K562 (cell line): ENCODE data around the gene PPP4C. TPM values are rescaled to one million over a fixed set of nuclear protein-coding genes. Genes with fewer than 3 reads are reported as not detected.
A peak's percentile ranks its signal among the peaks of the same experiment; 100 is the strongest.

Source experiments
- ATAC-seq: fragments of 200-7000 bp; cut with Tn5 transposase; 3 replicates; pipeline ENCODE4 v1.9.1; 2020; ENCODE audit warnings: moderate library complexity
- BruUV-seq: library from RNA; stranded (reverse); fragments of 400-500 nt; replicated peaks from 2 replicates; lab custom pipeline; 2021; lab: Mats Ljungman, UMichigan
- CTCF ChIA-PET: fragments of 300-600 bp; formaldehyde crosslinking; extraction: SDS; loops from one replicate; lab custom pipeline; 2021; ENCODE audit warnings: low intra/inter-chr PET ratio; lab: Yijun Ruan, JAX
- POLR2A ChIA-PET: fragments of 300-600, 350-650 bp; sonication (Branson Sonifier 250); formaldehyde crosslinking; extraction: SDS; loops from one replicate; lab custom pipeline; 2021; ENCODE audit warnings: antibody characterized with exemption, inconsistent platforms; lab: Yijun Ruan, JAX
- DNase-seq, 4 experiments: peaks; one replicate each; pipeline versions ENCODE4 v3.0.0 to v3.0.0-alpha.2; 2011 to 2018; ENCODE audit warnings: low spot score in 3 of 4, mixed read lengths in 3 of 4; ENCODE audit errors: extremely low read depth in 1 of 4
- FAIRE-seq: peaks from 2 replicates; lab custom pipeline; 2011; peaks lifted over from hg19 to GRCh38; lab: Jason Lieb, UNC
- H2AFZ ChIP-seq: 2 replicates; pipeline ENCODE4 v1.6.0; 2011; ENCODE audit warnings: low read depth, low read length, control low read depth, inconsistent platforms
- H3K27ac ChIP-seq: fragments of 200-600 bp; 3 replicates; pipeline ENCODE4 v1.8.0; 2011; ENCODE audit warnings: low read depth, mild to moderate bottlenecking, control low read depth, inconsistent platforms, low read length, moderate library complexity, mixed read lengths; ENCODE audit errors: extremely low read depth
- H3K27me3 ChIP-seq, 2 experiments: fragments of 300-600 bp in 1 of 2; 2 replicates in 1 of 2; 3 replicates in 1 of 2; pipeline versions ENCODE4 v1.6.0 to v1.8.0; 2011; ENCODE audit warnings: inconsistent platforms in 2 of 2, low read length in 2 of 2, mild to moderate bottlenecking in 1 of 2, mixed read lengths in 1 of 2, moderate library complexity in 1 of 2; ENCODE audit not compliant: control insufficient read depth in 2 of 2, insufficient read depth in 2 of 2
- H3K36me3 ChIP-seq: fragments of 300-600 bp; 3 replicates; pipeline ENCODE4 v1.8.0; 2011; ENCODE audit warnings: mild to moderate bottlenecking, low read length, inconsistent platforms; ENCODE audit not compliant: control insufficient read depth, insufficient read depth
- H3K4me1 ChIP-seq, 2 experiments: fragments of 200-600 bp in 1 of 2; replicated peaks in 1 of 2; 2 replicates in 1 of 2; 3 replicates in 1 of 2; pipeline versions ENCODE4 v1.5.1 to v1.8.0; 2011; ENCODE audit warnings: inconsistent platforms in 2 of 2, low read length in 2 of 2, mild to moderate bottlenecking in 1 of 2, mixed read lengths in 1 of 2, moderate library complexity in 1 of 2; ENCODE audit not compliant: control insufficient read depth in 2 of 2, insufficient read depth in 2 of 2
- H3K4me2 ChIP-seq: 2 replicates; pipeline ENCODE4 v1.6.1; 2011; ENCODE audit warnings: low read length, control low read depth, inconsistent platforms, mixed read lengths; ENCODE audit not compliant: insufficient read depth
- H3K4me3 ChIP-seq: fragments of 200-600 bp; sonication (generic), shearing (Covaris generic); 2 replicates; pipeline ENCODE4 v1.5.1; 2016; ENCODE audit warnings: control low read depth, inconsistent platforms
- H3K79me2 ChIP-seq: fragments of 200-600 bp; 3 replicates; pipeline ENCODE4 v1.8.0; 2011; ENCODE audit warnings: low read length, inconsistent platforms; ENCODE audit not compliant: control insufficient read depth, insufficient read depth
- H3K9ac ChIP-seq, 2 experiments: 2 replicates each; pipeline versions ENCODE4 v1.6.0 to v1.6.1; 2011; ENCODE audit warnings: low read depth in 2 of 2, low read length in 2 of 2, control low read depth in 1 of 2, inconsistent platforms in 1 of 2, mild to moderate bottlenecking in 1 of 2, mixed read lengths in 1 of 2; ENCODE audit not compliant: insufficient read depth in 1 of 2
- H3K9me1 ChIP-seq: one replicate; pipeline ENCODE4 v1.6.0; 2011; ENCODE audit warnings: inconsistent platforms, mild to moderate bottlenecking, low read length, moderate library complexity; ENCODE audit not compliant: control insufficient read depth, insufficient read depth
- H3K9me3 ChIP-seq: replicated peaks from 2 replicates; pipeline ENCODE4 v1.5.1; 2011; ENCODE audit warnings: low read depth, low read length, inconsistent platforms; ENCODE audit not compliant: control insufficient read depth, insufficient read depth
- H4K20me1 ChIP-seq: replicated peaks from 2 replicates; pipeline ENCODE4 v1.6.1; 2011; ENCODE audit warnings: low read length, inconsistent platforms, mixed read lengths; ENCODE audit not compliant: control insufficient read depth, insufficient read depth
- CCNT2 ChIP-seq: IDR thresholded peaks from 2 replicates; pipeline ENCODE4 v1.6.1; 2011; ENCODE audit warnings: borderline replicate concordance, low read depth, mild to moderate bottlenecking, moderate library complexity, mixed read lengths, low read length; ENCODE audit not compliant: insufficient read length; ENCODE audit errors: extremely low read depth
- CTCF ChIP-seq, 3 experiments: IDR thresholded peaks in 2 of 3; conservative IDR thresholded peaks in 1 of 3; 2 replicates each; pipeline ENCODE4 v1.5.1; 2011 to 2012; ENCODE audit warnings: low read length in 3 of 3, mild to moderate bottlenecking in 3 of 3, control low read depth in 2 of 3, improper control_type of control experiment in 1 of 3, inconsistent platforms in 1 of 3, low read depth in 1 of 3, mixed read lengths in 1 of 3, moderate library complexity in 1 of 3; ENCODE audit not compliant: insufficient read depth in 2 of 3
- FOXA3 ChIP-seq, 2 experiments: fragments of 450-650 bp in 1 of 2; sonication (generic) in 1 of 2; formaldehyde crosslinking; IDR thresholded peaks in 1 of 2; conservative IDR thresholded peaks in 1 of 2; 2 replicates each; pipeline versions ENCODE4 v1.4.0 to v1.8.0; 2020 to 2022; ENCODE audit warnings: mild to moderate bottlenecking in 2 of 2, missing genetic modification reagents in 1 of 2
- FOXP1 ChIP-seq: sonication (generic); formaldehyde crosslinking; IDR thresholded peaks from 2 replicates; pipeline ENCODE4 v1.8.0; 2022; ENCODE audit warnings: mild to moderate bottlenecking, missing genetic modification reagents
- PKNOX1 ChIP-seq: fragments of 450-650 bp; IDR thresholded peaks from 2 replicates; pipeline ENCODE4 v1.6.1; 2016
- RFX1 ChIP-seq: fragments of 450-650 bp; IDR thresholded peaks from 2 replicates; pipeline ENCODE4 v1.6.1; 2016; ENCODE audit warnings: mild to moderate bottlenecking, moderate library complexity
- RFX5 ChIP-seq: IDR thresholded peaks from 2 replicates; pipeline ENCODE4 v1.6.1; 2011; ENCODE audit warnings: low read depth, mild to moderate bottlenecking, improper control_type of control experiment, low read length
- SIN3B ChIP-seq: fragments of 450-650 bp; IDR thresholded peaks from 2 replicates; pipeline ENCODE4 v1.6.1; 2017; ENCODE audit warnings: low read depth, mild to moderate bottlenecking, moderate library complexity
- SP1 ChIP-seq: sonication (generic); formaldehyde crosslinking; IDR thresholded peaks from 2 replicates; pipeline ENCODE4 v1.8.1; 2022; ENCODE audit warnings: mild to moderate bottlenecking, missing genetic modification reagents
- SRF ChIP-seq, 2 experiments: fragments of 250-450, 450-650 bp in 1 of 2; sonication (Bioruptor Pico) in 1 of 2; sonication (generic) in 1 of 2; formaldehyde crosslinking; IDR thresholded peaks; 2 replicates each; pipeline versions ENCODE4 v1.5.0 to v1.5.1; 2020 to 2022; ENCODE audit warnings: mild to moderate bottlenecking in 1 of 2, missing genetic modification reagents in 1 of 2
- VEZF1 ChIP-seq: fragments of 200-800 bp; sonication (Bioruptor generic); IDR thresholded peaks from 2 replicates; pipeline ENCODE4 v1.6.1; 2017; ENCODE audit warnings: missing genetic modification characterization, missing compliant biosample characterization
- ZNF408 ChIP-seq: fragments of 250-450 bp; sonication (Bioruptor Pico); IDR thresholded peaks from 2 replicates; pipeline ENCODE4 v1.4.0; 2020; ENCODE audit warnings: low read depth, mild to moderate bottlenecking, moderate library complexity
- WGBS: fragments of 100-300 bp; shearing (Covaris generic); methylation state at CpG from one replicate; pipeline ENCODE4 v1.1.6; 2016; ENCODE audit warnings: low coverage, mixed read lengths; ENCODE audit not compliant: insufficient coverage; ENCODE audit errors: missing lambda C conversion rate; 5-methylcytosine and 5-hydroxymethylcytosine counted together
- in situ Hi-C: fragments of 300-500 bp; cut with MboI; formaldehyde crosslinking; loops from 4 replicates; pipeline ENCODE4 v1.15.0; 2018; ENCODE audit warnings: inconsistent platforms, mixed read lengths
- intact Hi-C: fragments of 100-400 bp; cut with micrococcal nuclease; formaldehyde crosslinking; loops from 2 replicates; pipeline ENCODE4 v1.14.2; 2022
- polyA plus RNA-seq, 8 experiments: library from polyadenylated mRNA; depleted of rRNA in 4 of 8; stranded (reverse) in 5 of 8; unstranded in 3 of 8; fragments of >200 nt; fragmentation: Nextera tagmentation in 2 of 8; fragmentation: Illumina TruSeq in 1 of 8; extraction: Ambion mirVana in 2 of 8; extraction: Trizol in 1 of 8; gene quantifications; 2 replicates each; pipeline versions ENCODE4 v1.2.1 to v1.2.3, GENCODE V29; 2011 to 2014; ENCODE audit warnings: inconsistent platforms in 1 of 8, missing spikeins in 1 of 8
- total RNA-seq, 7 experiments: library from RNA; depleted of rRNA in 6 of 7; stranded (reverse); fragments of >200 nt in 6 of 7; fragmentation: Illumina TruSeq in 2 of 7; extraction: Trizol in 2 of 7; gene quantifications; 2 replicates each; pipeline versions ENCODE4 v1.2.1 to v1.2.3, GENCODE V29; 2011 to 2021; ENCODE audit warnings: low replicate concordance in 1 of 7
- TF ChIP-seq, protein P1 (sequence below): fragments of 450-650 bp; IDR thresholded peaks from 2 replicates; pipeline ENCODE4 v1.6.1; 2016; ENCODE audit warnings: borderline replicate concordance

The PPP4C gene
- total and polyA plus RNA-seq, 9 of the 15 experiments (the other 6 are each of a cell fraction or from before 2014, with no cell fraction given) = 3.5 to 183 (median 131) TPM

DNA sequence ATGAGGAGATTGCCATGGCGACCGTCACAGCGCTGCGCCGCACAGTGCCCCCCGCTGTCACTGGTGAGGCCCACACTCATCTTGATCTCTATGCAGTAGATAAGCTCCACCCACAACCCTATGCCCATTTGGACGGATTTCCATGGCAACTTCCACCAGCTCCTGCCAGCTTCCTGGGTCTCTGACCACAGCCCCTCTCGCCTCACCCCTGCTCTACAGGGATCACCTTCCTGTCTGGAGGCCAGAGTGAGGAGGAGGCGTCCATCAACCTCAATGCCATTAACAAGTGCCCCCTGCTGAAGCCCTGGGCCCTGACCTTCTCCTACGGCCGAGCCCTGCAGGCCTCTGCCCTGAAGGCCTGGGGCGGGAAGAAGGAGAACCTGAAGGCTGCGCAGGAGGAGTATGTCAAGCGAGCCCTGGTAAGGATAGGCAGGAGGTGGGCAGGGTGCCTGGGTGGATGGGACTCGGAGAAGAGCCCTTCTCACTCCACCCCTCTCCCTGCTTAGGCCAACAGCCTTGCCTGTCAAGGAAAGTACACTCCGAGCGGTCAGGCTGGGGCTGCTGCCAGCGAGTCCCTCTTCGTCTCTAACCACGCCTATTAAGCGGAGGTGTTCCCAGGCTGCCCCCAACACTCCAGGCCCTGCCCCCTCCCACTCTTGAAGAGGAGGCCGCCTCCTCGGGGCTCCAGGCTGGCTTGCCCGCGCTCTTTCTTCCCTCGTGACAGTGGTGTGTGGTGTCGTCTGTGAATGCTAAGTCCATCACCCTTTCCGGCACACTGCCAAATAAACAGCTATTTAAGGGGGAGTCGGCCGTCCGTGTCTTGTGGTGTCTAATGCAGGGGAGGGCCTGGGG lies 6.0 kb upstream of the PPP4C start:
- Histone ChIP-seq H3K36me3 (peaks cover 64% of the 10 kb centered on the region), H2AFZ (no peak overlapping the region), H3K4me1 (peaks cover 38 to 50% of the 10 kb centered on the region in 2 experiments), H3K27ac (peak overlapping the region; percentile 55; the same call in 2 of the 3 replicates), H3K79me2 (peaks cover 61% of the 10 kb centered on the region), H3K4me2 (peak overlapping the region; percentile 79), H4K20me1 (peaks cover 51% of the 10 kb centered on the region), H3K9me1 (peaks cover 17% of the 10 kb centered on the region), H3K4me3 (peak overlapping the region; percentile 32), H3K9me3 (no peaks in the 10 kb centered on the region), H3K9ac (peak overlapping the region; percentile 86 to 93; a peak in 3 of 4 replicates), H3K27me3 (no peaks in the 10 kb centered on the region)
- no TSS peak for BruUV-seq
- CTCF ChIA-PET = no interaction called here
- no peak for ATAC-seq
- intact Hi-C loops (loop anchor here (10.0 kb wide), 2 partner anchors 305 to 585 kb away; partner anchors contain the start of genes FBRS, MYL11, PRR14 and TBC1D10B), in situ Hi-C loops (no loop called here)
- WGBS = 63% methylated on average over 27 of the region's 31 CpGs
- DNase-seq = peak in 1 of 4 experiments; percentile 42
- POLR2A ChIA-PET = interaction anchor here (1.9 kb wide), 1 partner anchor 22 kb away, joined by 9 read pairs; the partner anchor contains the start of gene TBX6
- FAIRE-seq = no peak
- TF ChIP-seq FOXP1 (no peak), SIN3B (no peak), FOXA3 (CRISPR knock-in tag; conservative IDR thresholded peaks at IDR 0.05 in 1 of 2, IDR thresholded peaks at IDR 0.05 in 1 of 2) (no peak), SRF (CRISPR knock-in tag; IDR thresholded peaks at IDR 0.05) (no peak), VEZF1 (CRISPR knock-in tag) (peak; percentile 24; the same call in 1 of the 2 replicates), RFX5 (no peak), ZNF408 (CRISPR knock-in tag) (no peak), RFX1 (peak; percentile 75), CCNT2 (peak; percentile 33), SP1 (no peak), CTCF (IDR thresholded peaks at IDR 0.05 in 2 of 3, conservative IDR thresholded peaks at IDR 0.05 in 1 of 3; ENCODE audit: insufficient read depth in 2 of 3, low read depth in 1 of 3, low read length in 3 of 3) (peak in 1 of 3 experiments; percentile 13; a peak in 1 of 6 replicates), PKNOX1 (peak; percentile 6; the same call in 1 of the 2 replicates)
- TF ChIP-seq, protein P1, sequence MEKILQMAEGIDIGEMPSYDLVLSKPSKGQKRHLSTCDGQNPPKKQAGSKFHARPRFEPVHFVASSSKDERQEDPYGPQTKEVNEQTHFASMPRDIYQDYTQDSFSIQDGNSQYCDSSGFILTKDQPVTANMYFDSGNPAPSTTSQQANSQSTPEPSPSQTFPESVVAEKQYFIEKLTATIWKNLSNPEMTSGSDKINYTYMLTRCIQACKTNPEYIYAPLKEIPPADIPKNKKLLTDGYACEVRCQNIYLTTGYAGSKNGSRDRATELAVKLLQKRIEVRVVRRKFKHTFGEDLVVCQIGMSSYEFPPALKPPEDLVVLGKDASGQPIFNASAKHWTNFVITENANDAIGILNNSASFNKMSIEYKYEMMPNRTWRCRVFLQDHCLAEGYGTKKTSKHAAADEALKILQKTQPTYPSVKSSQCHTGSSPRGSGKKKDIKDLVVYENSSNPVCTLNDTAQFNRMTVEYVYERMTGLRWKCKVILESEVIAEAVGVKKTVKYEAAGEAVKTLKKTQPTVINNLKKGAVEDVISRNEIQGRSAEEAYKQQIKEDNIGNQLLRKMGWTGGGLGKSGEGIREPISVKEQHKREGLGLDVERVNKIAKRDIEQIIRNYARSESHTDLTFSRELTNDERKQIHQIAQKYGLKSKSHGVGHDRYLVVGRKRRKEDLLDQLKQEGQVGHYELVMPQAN = no peak
